GM21825 (cell line): ENCODE results near the gene BPIFB1.

Experiments
- ATAC-seq: cut with Tn5 transposase; IDR thresholded peaks from one replicate; pipeline ENCODE4 v1.9.1; 2021; ENCODE audit warnings: mild to moderate bottlenecking, moderate library complexity; ENCODE audit not compliant: unreplicated experiment

Gene BPIFB1

GRCh38 chr20:33282991-33283555, at the start of gene BPIFB1:
TSS of gene BPIFB1 (plus strand) at chr20:33283214. CDS start at chr20:33286074, 2,860 bp downstream.
- no peak for ATAC-seq

GRCh38 chr20:33234050-33234449, 49.0 kb upstream of the BPIFB1 start:
- ATAC-seq: no peak

- ATAC-seq: no peak
These were observed 47.3 kb upstream of the BPIFB1 start, which contains the start of gene BPIFA1 for GRCh38 chr20:33235696-33236095. TSS of gene BPIFA1 (plus strand) at chr20:33235996. CDS start at chr20:33237712, 1,716 bp downstream.

GRCh38 chr20:33236351-33236750, 46.7 kb upstream of the BPIFB1 start:
- no peak for ATAC-seq

GRCh38 chr20:33237989-33238388, 45.0 kb upstream of the BPIFB1 start:
- ATAC-seq: no peak

GRCh38 chr20:33239418-33239817, 43.6 kb upstream of the BPIFB1 start:
- ATAC-seq: no peak

GRCh38 chr20:33239979-33240736, 42.9 kb upstream of the BPIFB1 start:
- ATAC-seq: no peak

- ATAC-seq: no peak
These were observed 42.1 kb upstream of the BPIFB1 start for GRCh38 chr20:33240923-33241322.

- no peak for ATAC-seq
These were observed 40.5 kb upstream of the BPIFB1 start for GRCh38 chr20:33242319-33243100.

- no peak for ATAC-seq
These were observed 36.9 kb upstream of the BPIFB1 start for GRCh38 chr20:33246077-33246476.

GRCh38 chr20:33249456-33249855, 33.6 kb upstream of the BPIFB1 start:
- no peak for ATAC-seq

GRCh38 chr20:33250666-33251065, 32.3 kb upstream of the BPIFB1 start:
- ATAC-seq: no peak

GRCh38 chr20:33251496-33251895, 31.5 kb upstream of the BPIFB1 start:
- no peak for ATAC-seq

- ATAC-seq: no peak
These were observed 30.6 kb upstream of the BPIFB1 start for GRCh38 chr20:33252460-33252859.

- no peak for ATAC-seq
These were observed 28.0 kb upstream of the BPIFB1 start for GRCh38 chr20:33255005-33255404.

- no peak for ATAC-seq
These were observed 25.8 kb upstream of the BPIFB1 start for GRCh38 chr20:33257237-33257636.

- ATAC-seq: no peak
These were observed 23.6 kb upstream of the BPIFB1 start for GRCh38 chr20:33259371-33259770.

GRCh38 chr20:33261465-33261864, 21.5 kb upstream of the BPIFB1 start:
- ATAC-seq: no peak

GRCh38 chr20:33262658-33263065, 20.4 kb upstream of the BPIFB1 start:
- no peak for ATAC-seq

- no peak for ATAC-seq
These were observed 19.2 kb upstream of the BPIFB1 start for GRCh38 chr20:33263784-33264183.

- ATAC-seq: no peak
These were observed 15.3 kb upstream of the BPIFB1 start for GRCh38 chr20:33267701-33268100.
